H1 (cell line): ENCODE results near the gene MINAR1. TPM values are rescaled to one million over a fixed set of nuclear protein-coding genes. Genes with fewer than 3 reads are reported as not detected.

Experiments used
- CTCF ChIA-PET: fragments of 300-600 bp; sonication (Branson Sonifier 250); formaldehyde crosslinking; loops from one replicate; lab custom pipeline; 2021; ENCODE audit not compliant: partially characterized antibody; lab: Charles Lee
- POLR2A ChIA-PET: fragments of 300-600 bp; sonication (Branson Sonifier 250); formaldehyde crosslinking; loops from one replicate; lab custom pipeline; 2021; ENCODE audit warnings: inconsistent platforms; ENCODE audit not compliant: partially characterized antibody; lab: Charles Lee
- DNase-seq, 2 experiments: peaks; one replicate each; pipeline versions ENCODE4 v3.0.0 to v3.0.0-alpha.2; 2010 to 2022; ENCODE audit warnings: low spot score in 2 of 2, low read depth in 1 of 2, mixed read lengths in 1 of 2
- FAIRE-seq: peaks from 2 replicates; lab custom pipeline; 2011; peaks lifted over from hg19 to GRCh38; lab: Jason Lieb, UNC
- H2AFZ ChIP-seq: 2 replicates; pipeline ENCODE4 v1.8.1; 2012; ENCODE audit warnings: low read length, inconsistent platforms
- H2AK5ac ChIP-seq: 2 replicates; pipeline ENCODE4 v1.6.1; 2013; ENCODE audit warnings: low read depth, low read length
- H2BK120ac ChIP-seq: replicated peaks from 2 replicates; pipeline ENCODE3; 2013; ENCODE audit warnings: low read depth, low read length, inconsistent platforms
- H2BK12ac ChIP-seq: 2 replicates; pipeline ENCODE4 v1.6.1; 2013; ENCODE audit warnings: low read depth, low read length
- H2BK15ac ChIP-seq: 2 replicates; pipeline ENCODE4 v1.6.1; 2013; ENCODE audit warnings: low read length
- H2BK20ac ChIP-seq: 2 replicates; pipeline ENCODE4 v1.6.1; 2013; ENCODE audit warnings: low read length
- H2BK5ac ChIP-seq: 2 replicates; pipeline ENCODE4 v1.6.1; 2013; ENCODE audit warnings: low read depth, low read length
- H3K14ac ChIP-seq: 2 replicates; pipeline ENCODE4 v1.6.1; 2013; ENCODE audit warnings: inconsistent platforms; ENCODE audit not compliant: insufficient read length
- H3K18ac ChIP-seq: 2 replicates; pipeline ENCODE4 v1.6.1; 2013; ENCODE audit warnings: low read length; ENCODE audit errors: extremely low read depth
- H3K23ac ChIP-seq: 2 replicates; pipeline ENCODE4 v1.6.1; 2013; ENCODE audit warnings: inconsistent platforms; ENCODE audit not compliant: insufficient read length
- H3K23me2 ChIP-seq: 2 replicates; pipeline ENCODE4 v1.6.1; 2013; ENCODE audit warnings: low read depth, low read length
- H3K27ac ChIP-seq: 2 replicates; pipeline ENCODE4 v1.6.1; 2011; ENCODE audit warnings: low read depth, low read length, inconsistent platforms
- H3K27me3 ChIP-seq, 4 experiments: replicated peaks in 1 of 4; 1 replicate in 1 of 4; 2 replicates in 3 of 4; pipeline versions ENCODE4 v1.6.1 to v1.8.1; 2011 to 2013; ENCODE audit warnings: low read length in 3 of 4, mild to moderate bottlenecking in 3 of 4, inconsistent platforms in 2 of 4, mixed read lengths in 2 of 4, moderate library complexity in 1 of 4; ENCODE audit not compliant: control insufficient read depth in 3 of 4, insufficient read depth in 3 of 4; ENCODE audit errors: extremely low read depth in 1 of 4
- H3K36me3 ChIP-seq, 4 experiments: 2 replicates each; pipeline versions ENCODE4 v1.6.1 to v1.8.1; 2011 to 2013; ENCODE audit warnings: mild to moderate bottlenecking in 4 of 4, low read length in 3 of 4, moderate library complexity in 2 of 4, control low read depth in 1 of 4, inconsistent platforms in 1 of 4; ENCODE audit not compliant: insufficient read depth in 4 of 4, control insufficient read depth in 2 of 4
- H3K4ac ChIP-seq: replicated peaks from 2 replicates; pipeline ENCODE3; 2013; ENCODE audit warnings: low read length, low read depth, mixed read lengths, inconsistent platforms; ENCODE audit not compliant: insufficient read length
- H3K4me1 ChIP-seq, 4 experiments: replicated peaks in 1 of 4; 1 replicate in 1 of 4; 2 replicates in 3 of 4; pipeline versions ENCODE4 v1.6.1 to v1.8.1; 2011 to 2013; ENCODE audit warnings: low read length in 3 of 4, inconsistent platforms in 2 of 4, mixed read lengths in 1 of 4; ENCODE audit not compliant: insufficient read depth in 4 of 4, control insufficient read depth in 3 of 4
- H3K4me2 ChIP-seq, 2 experiments: 2 replicates each; pipeline versions ENCODE4 v1.6.1 to v1.8.1; 2011 to 2013; ENCODE audit warnings: low read depth in 2 of 2, low read length in 2 of 2, control low read depth in 1 of 2, inconsistent platforms in 1 of 2, mild to moderate bottlenecking in 1 of 2; ENCODE audit not compliant: insufficient read depth in 1 of 2
- H3K4me3 ChIP-seq, 4 experiments: fragments of 200-600, 300-600 bp in 1 of 4; sonication (generic), shearing (Covaris generic), sonication (Bioruptor Twin) in 1 of 4; 2 replicates each; pipeline versions ENCODE4 v1.5.1 to v1.8.1; 2011 to 2016; ENCODE audit warnings: low read length in 4 of 4, low read depth in 3 of 4, control low read depth in 2 of 4, inconsistent platforms in 2 of 4, mild to moderate bottlenecking in 2 of 4, mixed read lengths in 1 of 4, moderate library complexity in 1 of 4; ENCODE audit not compliant: insufficient read depth in 2 of 4; ENCODE audit errors: extremely low read depth in 1 of 4
- H3K56ac ChIP-seq: replicated peaks from 2 replicates; pipeline ENCODE3; 2013; ENCODE audit warnings: low read depth, mild to moderate bottlenecking, mixed read lengths, low read length, inconsistent platforms; ENCODE audit not compliant: insufficient read length
- H3K79me1 ChIP-seq: 2 replicates; pipeline ENCODE4 v1.6.1; 2013; ENCODE audit warnings: low read depth, low read length, control low read depth
- H3K79me2 ChIP-seq, 2 experiments: 2 replicates each; pipeline versions ENCODE4 v1.6.1 to v1.8.1; 2012 to 2013; ENCODE audit warnings: low read length in 2 of 2, mild to moderate bottlenecking in 2 of 2, inconsistent platforms in 1 of 2; ENCODE audit not compliant: insufficient read depth in 2 of 2, control insufficient read depth in 1 of 2
- H3K9ac ChIP-seq, 4 experiments: replicated peaks in 1 of 4; 1 replicate in 1 of 4; 2 replicates in 3 of 4; pipeline versions ENCODE4 v1.6.1 to v1.8.1; 2011 to 2013; ENCODE audit warnings: low read depth in 3 of 4, low read length in 3 of 4, control low read depth in 2 of 4, mild to moderate bottlenecking in 2 of 4, moderate library complexity in 2 of 4, inconsistent platforms in 1 of 4; ENCODE audit errors: extremely low read depth in 1 of 4
- H3K9me3 ChIP-seq, 2 experiments: 2 replicates each; pipeline versions ENCODE4 v1.6.1 to v1.8.1; 2012 to 2013; ENCODE audit warnings: mild to moderate bottlenecking in 2 of 2, moderate library complexity in 2 of 2, control low read depth in 1 of 2, inconsistent platforms in 1 of 2, low read depth in 1 of 2, low read length in 1 of 2, mixed read lengths in 1 of 2; ENCODE audit not compliant: insufficient read depth in 2 of 2
- H4K20me1 ChIP-seq, 2 experiments: replicated peaks in 1 of 2; 2 replicates each; pipeline versions ENCODE3 to v1.8.1; 2011 to 2013; ENCODE audit warnings: inconsistent platforms in 2 of 2, low read length in 2 of 2, mild to moderate bottlenecking in 1 of 2; ENCODE audit not compliant: insufficient read depth in 2 of 2, control insufficient read depth in 1 of 2
- H4K5ac ChIP-seq: 2 replicates; pipeline ENCODE4 v1.6.1; 2013; ENCODE audit warnings: low read length, low read depth, mixed read lengths, inconsistent platforms; ENCODE audit not compliant: insufficient read length
- H4K8ac ChIP-seq: 2 replicates; pipeline ENCODE4 v1.8.0; 2013; ENCODE audit warnings: mild to moderate bottlenecking, moderate library complexity, low read length, inconsistent platforms; ENCODE audit not compliant: insufficient read depth; ENCODE audit errors: extremely low read depth
- H4K91ac ChIP-seq: replicated peaks from 2 replicates; pipeline ENCODE3; 2013; ENCODE audit warnings: low read length, mixed read lengths, inconsistent platforms; ENCODE audit not compliant: insufficient read length
- BACH1 ChIP-seq: IDR thresholded peaks from 2 replicates; pipeline ENCODE4 v1.6.1; 2012; ENCODE audit warnings: low read length, improper control_type of control experiment
- BCL11A ChIP-seq, 2 experiments: IDR thresholded peaks; one replicate each; pipeline ENCODE4 v1.6.1; 2011; ENCODE audit warnings: low read depth in 2 of 2, low read length in 2 of 2, mild to moderate bottlenecking in 2 of 2
- CBX5 ChIP-seq: fragments of 300-800, 300-1000 bp; sonication (generic); IDR thresholded peaks from 2 replicates; pipeline ENCODE4 v1.7.1; 2016; ENCODE audit warnings: antibody characterized with exemption, low read length, low read depth
- EZH2 ChIP-seq: fragments of 200-600 bp; sonication (generic); IDR thresholded peaks from 2 replicates; pipeline ENCODE4 v1.7.1; 2012; ENCODE audit warnings: low read depth, mild to moderate bottlenecking, moderate library complexity, low read length, inconsistent platforms; ENCODE audit not compliant: severe bottlenecking
- HDAC6 ChIP-seq: IDR thresholded peaks from one replicate; pipeline ENCODE4 v1.7.1; 2012; ENCODE audit warnings: low read depth, mild to moderate bottlenecking, inconsistent platforms, low read length, moderate library complexity
- NRF1 ChIP-seq: IDR thresholded peaks from 2 replicates; pipeline ENCODE4 v1.6.1; 2011; ENCODE audit warnings: mild to moderate bottlenecking, low read depth, low read length, improper control_type of control experiment
- PHF8 ChIP-seq: fragments of 200-600 bp; sonication (generic); conservative IDR thresholded peaks from 2 replicates; pipeline ENCODE4 v1.7.1; 2012; ENCODE audit warnings: low read depth, mild to moderate bottlenecking, inconsistent platforms, low read length, moderate library complexity
- POLR2A ChIP-seq, 2 experiments: IDR thresholded peaks; 1 replicate in 1 of 2; 2 replicates in 1 of 2; pipeline ENCODE4 v1.6.1; 2011; ENCODE audit warnings: low read depth in 2 of 2, low read length in 2 of 2, mild to moderate bottlenecking in 2 of 2; ENCODE audit errors: control extremely low read depth in 1 of 2
- RNF2 ChIP-seq: fragments of 200-900, 300-1000 bp; sonication (generic); IDR thresholded peaks from 2 replicates; pipeline ENCODE4 v1.7.1; 2016; ENCODE audit warnings: borderline replicate concordance, low read depth, mild to moderate bottlenecking, antibody characterized with exemption, low read length; ENCODE audit not compliant: poor library complexity, severe bottlenecking; ENCODE audit errors: missing control alignments
- TAF7 ChIP-seq: optimal IDR thresholded peaks from 2 replicates; pipeline ENCODE3; 2011; ENCODE audit warnings: low read depth, mild to moderate bottlenecking, inconsistent platforms, low read length, moderate library complexity, borderline replicate concordance
- TEAD4 ChIP-seq: IDR thresholded peaks from 2 replicates; pipeline ENCODE4 v1.6.1; 2012; ENCODE audit warnings: low read depth, low read length, inconsistent platforms, mixed read lengths
- WGBS, 2 experiments: shearing (Covaris generic) in 1 of 2; methylation state at CpG; one replicate each; pipeline versions ENCODE4 v1.1.6 to v1.1.7; 2013 to 2015; ENCODE audit warnings: low lambda C conversion rate in 2 of 2, mixed read lengths in 2 of 2, inconsistent platforms in 1 of 2, low coverage in 1 of 2, missing lambda C conversion rate in 1 of 2; ENCODE audit not compliant: insufficient replicate concordance in 2 of 2, insufficient coverage in 1 of 2, insufficient read length in 1 of 2; ENCODE audit errors: extremely low coverage in 1 of 2, missing lambda C conversion rate in 1 of 2; 5-methylcytosine and 5-hydroxymethylcytosine counted together
- polyA plus RNA-seq, 7 experiments: library from polyadenylated mRNA; depleted of rRNA in 3 of 7; stranded (reverse) in 5 of 7; unstranded in 2 of 7; fragments of >200 nt in 5 of 7; fragments of 200-250 nt in 2 of 7; gene quantifications; 1 replicate in 5 of 7; 2 replicates in 1 of 7; 4 replicates in 1 of 7; pipeline versions ENCODE4 v1.2.1 to v1.2.3, GENCODE V29; 2011 to 2013; ENCODE audit warnings: missing spikeins in 2 of 7, mixed read lengths in 2 of 7
- total RNA-seq: library from RNA; stranded (reverse); fragmentation: NEBNext Ultra II Directional; extraction: Animal tissue kit (Norgen Biotek cat#: 25700); gene quantifications from 2 replicates; pipeline ENCODE4 v1.2.1, GENCODE V29; 2021
- TF ChIP-seq, protein P1 (sequence below): IDR thresholded peaks from 2 replicates; pipeline ENCODE4 v1.6.1; 2012; ENCODE audit warnings: inconsistent platforms

The MINAR1 gene
- total and polyA plus RNA-seq, 2 of the 8 experiments (the other 6 are each of a cell fraction or from before 2014, with no cell fraction given): 0.17 to 0.67 TPM

DNA sequence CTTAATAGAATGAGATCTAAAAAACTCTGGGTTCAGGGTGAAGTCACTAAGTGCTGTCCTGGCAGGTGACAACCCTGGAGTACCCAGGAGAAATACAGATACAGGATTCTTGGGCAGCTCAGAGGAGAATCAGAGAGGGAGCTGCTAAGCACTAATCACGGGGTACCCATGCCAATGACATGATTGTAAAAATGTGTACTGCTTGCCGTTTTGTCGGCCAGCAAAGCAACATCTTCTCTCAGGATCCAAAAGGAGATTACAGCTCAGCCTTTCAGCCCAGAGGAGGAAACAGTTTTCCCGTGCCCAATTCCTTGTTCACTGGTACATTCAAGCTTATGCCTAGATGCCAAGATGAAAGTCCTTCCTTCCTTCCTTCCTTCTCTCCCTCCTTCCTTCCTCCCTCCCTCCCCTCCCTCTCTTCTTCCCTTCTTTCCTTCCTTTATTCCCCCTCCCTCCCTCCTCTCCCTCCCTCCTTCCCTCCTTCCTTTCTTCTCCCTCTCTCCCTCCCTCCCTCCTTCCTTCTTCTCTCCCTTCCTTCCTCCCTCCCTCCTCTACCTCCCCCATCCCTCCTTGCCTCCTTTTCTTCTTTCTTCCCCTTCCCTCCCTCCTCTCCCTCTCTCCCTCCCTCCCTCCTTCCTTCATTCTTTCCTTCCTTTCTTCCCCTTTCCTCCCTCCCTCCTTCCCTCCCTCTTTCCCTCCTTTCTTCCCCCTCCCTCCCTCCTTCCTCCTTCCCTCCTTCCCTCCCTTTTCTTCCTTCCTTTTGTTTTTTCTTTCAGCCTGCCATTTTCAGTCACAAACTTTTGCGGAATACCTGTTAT, 4.1 kb upstream of the MINAR1 start:
- peaks cover 27 to 37% (median 34%) of the 10 kb centered on the region in 4 experiments for H3K27me3 ChIP-seq
- no peak overlapping the region for H3K18ac ChIP-seq
- no peak overlapping the region for H2AFZ ChIP-seq
- H3K4ac ChIP-seq: no peak overlapping the region
- no peak overlapping the region for H4K5ac ChIP-seq
- H2BK5ac ChIP-seq: no peak overlapping the region
- CTCF ChIA-PET: interaction anchor here (1.0 to 2.2 kb wide), 4 partner anchors 11 to 425 kb away, joined by 3 to 12 read pairs (median 4); no protein-coding TSS in a partner anchor
- H4K20me1 ChIP-seq: no peaks in the 10 kb centered on the region
- H4K8ac ChIP-seq: no peak overlapping the region
- no peak overlapping the region for H3K56ac ChIP-seq
- no peak overlapping the region for H3K27ac ChIP-seq
- no peaks in the 10 kb centered on the region for H3K36me3 ChIP-seq
- no peaks in the 10 kb centered on the region for H3K79me1 ChIP-seq
- H2BK12ac ChIP-seq: 0 out of 2 replicates have a peak overlapping the region, but pooled peaks have one; percentile 5
- whole genome bisulfite sequencing, 2 experiments: 94% methylated on average over 5 of the region's 5 CpGs; no CpG with 5 or more reads in 1 of the 2 experiments
- no peak overlapping the region for H3K9ac ChIP-seq
- H3K4me3 ChIP-seq: no peak overlapping the region
- DNase-seq: no peak
- H2BK20ac ChIP-seq: 0 out of 2 replicates have a peak overlapping the region, but pooled peaks have one; percentile 1
- no peak overlapping the region for H3K4me2 ChIP-seq
- H3K23ac ChIP-seq: no peak overlapping the region
- no peak overlapping the region for H2BK15ac ChIP-seq
- H3K23me2 ChIP-seq: peaks cover 19% of the 10 kb centered on the region
- no peaks in the 10 kb centered on the region for H3K9me3 ChIP-seq
- no peak overlapping the region for H3K14ac ChIP-seq
- H2BK120ac ChIP-seq: no peak overlapping the region
- no peak overlapping the region for H2AK5ac ChIP-seq
- no peak overlapping the region for H4K91ac ChIP-seq
- POLR2A ChIA-PET: interaction anchor here (1.0 to 1.4 kb wide), 2 partner anchors 10 to 11 kb away, joined by 3 read pairs; no protein-coding TSS in a partner anchor
- peaks cover 0 to 10% (median 5%) of the 10 kb centered on the region in 4 experiments; a peak in 6 of 7 replicates for H3K4me1 ChIP-seq
- no peaks in the 10 kb centered on the region for H3K79me2 ChIP-seq
- no peak for FAIRE-seq
- TF ChIP-seq PHF8: no peak
- no peak for TF ChIP-seq BCL11A (IDR thresholded peaks at IDR 0.05; ENCODE audit: low read depth in 2 of 2, low read length in 2 of 2)
- no peak for TF ChIP-seq POLR2A (IDR thresholded peaks at IDR 0.05; ENCODE audit: control extremely low read depth in 1 of 2, low read depth in 2 of 2, low read length in 2 of 2)
- TF ChIP-seq EZH2: no peak
- TF ChIP-seq TAF7: no peak
- no peak for TF ChIP-seq CBX5
- TF ChIP-seq, protein P1, sequence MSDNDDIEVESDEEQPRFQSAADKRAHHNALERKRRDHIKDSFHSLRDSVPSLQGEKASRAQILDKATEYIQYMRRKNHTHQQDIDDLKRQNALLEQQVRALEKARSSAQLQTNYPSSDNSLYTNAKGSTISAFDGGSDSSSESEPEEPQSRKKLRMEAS: no peak
- TF ChIP-seq NRF1: no peak
- TF ChIP-seq RNF2: no peak
- no peak for TF ChIP-seq HDAC6
- TF ChIP-seq BACH1: no peak
- no peak for TF ChIP-seq TEAD4
